GM18502 (cell line): Measurements from ENCODE around the gene HBS1L.

ENCODE experiments used
- ATAC-seq: cut with Tn5 transposase; IDR thresholded peaks from one replicate; pipeline ENCODE4 v1.9.1; 2021; ENCODE audit warnings: mild to moderate bottlenecking; ENCODE audit not compliant: unreplicated experiment, poor library complexity

The HBS1L gene

DNA sequence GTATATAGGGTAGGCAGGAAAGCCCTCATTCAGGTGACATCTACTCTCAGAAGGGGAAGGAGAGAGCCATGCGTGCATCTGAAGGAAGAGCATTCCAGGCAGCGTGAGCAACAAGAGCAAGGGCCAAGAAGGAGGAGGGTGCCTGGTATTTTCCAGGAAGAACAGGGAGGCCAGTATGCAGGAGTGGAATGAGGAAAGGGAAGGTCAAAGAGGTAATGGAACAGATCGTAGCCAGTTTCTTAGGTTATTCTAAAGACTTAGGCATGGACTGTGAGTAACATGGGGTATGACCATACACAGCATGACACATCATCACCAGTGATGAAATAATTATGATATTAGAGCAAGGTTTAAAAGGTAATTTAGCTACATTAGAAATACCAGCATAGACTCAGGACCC, 128.8 kb downstream of the HBS1L start:
- no peak for ATAC-seq

DNA sequence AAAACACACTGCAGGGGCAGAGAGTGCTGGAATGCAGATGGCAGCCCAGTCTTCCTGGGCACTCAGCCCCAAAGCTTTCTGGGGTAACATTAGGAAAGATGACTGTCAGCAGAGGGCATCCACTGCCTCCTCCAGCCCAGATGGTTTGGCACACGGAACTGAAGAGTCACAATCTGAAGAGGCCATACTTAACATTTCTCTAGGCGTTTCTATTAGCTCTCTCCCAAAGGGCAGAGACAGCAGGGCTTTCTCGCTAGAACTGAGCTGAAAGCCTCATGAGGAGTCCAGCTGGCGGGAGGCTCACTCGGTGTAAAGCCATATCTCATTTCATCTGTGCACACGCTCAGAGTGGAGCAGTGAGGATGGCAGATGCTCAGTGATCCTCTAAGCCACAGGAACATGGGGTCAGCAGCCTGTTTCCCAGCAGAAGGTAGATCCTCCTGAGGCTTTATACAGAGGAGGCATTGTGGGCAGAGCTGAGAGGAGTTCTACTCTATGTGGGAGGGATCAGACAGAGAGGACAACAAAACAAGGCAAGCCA, 132.8 kb downstream of the HBS1L start:
- ATAC-seq: no peak

DNA sequence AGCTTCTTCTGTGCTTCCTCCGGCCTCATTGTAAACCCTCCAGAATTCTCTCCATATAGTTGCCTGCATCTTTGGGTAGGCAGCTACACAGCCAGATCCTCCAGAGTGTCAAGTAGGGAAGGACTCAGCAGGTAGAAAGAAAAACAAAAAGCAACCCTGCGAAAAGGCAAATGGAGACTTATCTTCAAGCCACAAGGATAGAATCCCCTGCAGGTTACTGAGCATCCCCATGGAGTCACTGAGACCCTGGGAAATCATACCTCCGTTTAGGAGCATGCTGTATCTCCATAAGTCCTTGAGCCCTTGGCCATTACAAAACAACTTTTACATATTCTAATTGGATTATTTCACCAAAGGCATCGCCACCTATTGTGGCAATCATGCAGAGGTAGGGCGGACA, 133.3 kb downstream of the HBS1L start:
- no peak for ATAC-seq

DNA sequence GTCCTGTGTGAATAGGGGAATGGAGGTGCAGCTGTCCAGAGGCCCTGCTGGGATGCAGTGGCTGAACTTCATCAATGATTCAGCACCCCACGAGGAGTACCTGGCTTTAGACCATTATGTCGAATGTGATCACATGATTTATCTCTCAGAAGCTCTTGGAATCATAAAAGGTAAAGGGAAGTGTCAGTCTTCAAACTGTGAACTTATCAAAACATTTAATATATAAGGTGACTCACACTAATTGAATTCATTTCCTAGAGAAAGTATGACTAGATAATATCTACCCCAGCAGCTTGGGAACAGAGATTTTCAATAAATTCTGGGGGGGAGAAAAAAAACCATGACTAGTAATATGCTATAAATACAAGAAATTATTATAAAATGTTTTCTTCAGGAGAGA, 134.2 kb downstream of the HBS1L start:
- no peak for ATAC-seq

DNA sequence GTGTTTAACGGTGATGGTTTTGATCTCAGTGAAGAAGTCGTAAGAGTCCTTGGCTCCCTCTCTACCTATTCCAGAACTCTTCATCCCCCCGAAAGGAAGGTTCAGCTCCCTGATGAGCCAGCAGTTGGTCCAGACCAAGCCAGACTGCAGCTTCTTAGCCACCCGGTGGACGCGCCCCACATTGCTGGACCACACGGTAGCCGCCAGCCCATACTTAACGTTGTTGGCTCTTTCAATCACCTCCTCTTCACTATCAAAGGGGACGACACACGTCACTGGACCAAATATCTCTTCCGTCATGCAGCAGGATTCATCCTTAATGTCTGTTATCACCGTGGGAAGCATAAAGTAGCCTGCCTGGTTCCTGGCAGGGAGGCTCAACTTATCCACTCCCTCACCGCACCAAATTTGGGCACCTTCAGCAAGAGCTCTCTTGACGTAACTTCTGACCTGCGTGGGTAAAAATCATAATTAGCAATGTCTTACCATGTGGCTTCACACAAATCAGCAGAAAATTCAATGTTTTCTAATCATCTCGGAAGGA, 136.1 kb downstream of the HBS1L start:
- ATAC-seq: no peak

DNA sequence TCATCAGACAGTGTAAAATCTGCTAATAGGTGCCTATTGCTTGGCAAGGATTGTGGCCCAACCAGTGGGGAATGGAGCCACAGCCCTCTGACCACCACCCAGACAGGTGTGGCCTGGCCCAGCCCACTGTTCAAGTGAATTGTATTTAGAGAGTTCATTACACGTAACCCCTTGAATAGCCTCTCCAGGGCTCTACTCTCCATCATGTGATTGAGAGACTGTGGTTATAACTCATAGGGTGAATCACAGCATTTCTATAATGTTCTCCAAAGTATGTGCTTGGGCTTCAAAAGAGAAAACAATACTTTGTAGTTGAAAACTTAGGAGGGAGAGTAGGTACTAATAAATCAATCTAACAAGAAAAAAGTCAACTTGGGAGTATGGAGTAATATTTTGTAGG, 143.1 kb downstream of the HBS1L start:
- ATAC-seq: no peak

DNA sequence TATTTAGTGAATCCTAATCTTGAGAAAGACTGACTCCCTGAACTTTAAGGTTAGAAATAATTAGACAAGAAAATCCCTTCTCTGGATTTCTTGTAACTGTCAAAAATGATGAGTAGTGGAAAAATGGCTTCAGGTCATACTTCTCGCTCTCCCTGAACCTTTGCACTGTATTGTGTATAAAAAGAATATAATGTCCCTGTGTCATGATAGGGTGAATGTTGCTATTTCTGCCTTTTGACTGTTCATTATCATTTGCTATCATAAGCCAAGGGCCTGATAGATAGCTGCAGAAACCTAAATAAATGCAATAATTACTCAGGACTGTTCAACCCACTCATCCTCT, 144.1 kb downstream of the HBS1L start:
- no peak for ATAC-seq
